LHCN-M2 (cell line): Measurements from ENCODE around the gene CAPZA2. TPM values are rescaled to one million over a fixed set of nuclear protein-coding genes. Genes with fewer than 3 reads are reported as not detected.
"Not testable (repeated sequence)": the region's sequence is repeated elsewhere in the genome, so short reads cannot be mapped to it uniquely, and the experiment has no call there.

ENCODE experiments used
- DNase-seq: peaks from one replicate; pipeline ENCODE4 v3.0.0-alpha.2; 2012; ENCODE audit warnings: low read depth
- total RNA-seq: library from RNA; depleted of rRNA; stranded (reverse); fragments of >200 nt; gene quantifications from 2 replicates; pipeline ENCODE4 v1.2.3, GENCODE V29; 2014; rRNA removed

CAPZA2 gene
- total RNA-seq, 1 experiment from 2014 or later, result 211 TPM

DNA sequence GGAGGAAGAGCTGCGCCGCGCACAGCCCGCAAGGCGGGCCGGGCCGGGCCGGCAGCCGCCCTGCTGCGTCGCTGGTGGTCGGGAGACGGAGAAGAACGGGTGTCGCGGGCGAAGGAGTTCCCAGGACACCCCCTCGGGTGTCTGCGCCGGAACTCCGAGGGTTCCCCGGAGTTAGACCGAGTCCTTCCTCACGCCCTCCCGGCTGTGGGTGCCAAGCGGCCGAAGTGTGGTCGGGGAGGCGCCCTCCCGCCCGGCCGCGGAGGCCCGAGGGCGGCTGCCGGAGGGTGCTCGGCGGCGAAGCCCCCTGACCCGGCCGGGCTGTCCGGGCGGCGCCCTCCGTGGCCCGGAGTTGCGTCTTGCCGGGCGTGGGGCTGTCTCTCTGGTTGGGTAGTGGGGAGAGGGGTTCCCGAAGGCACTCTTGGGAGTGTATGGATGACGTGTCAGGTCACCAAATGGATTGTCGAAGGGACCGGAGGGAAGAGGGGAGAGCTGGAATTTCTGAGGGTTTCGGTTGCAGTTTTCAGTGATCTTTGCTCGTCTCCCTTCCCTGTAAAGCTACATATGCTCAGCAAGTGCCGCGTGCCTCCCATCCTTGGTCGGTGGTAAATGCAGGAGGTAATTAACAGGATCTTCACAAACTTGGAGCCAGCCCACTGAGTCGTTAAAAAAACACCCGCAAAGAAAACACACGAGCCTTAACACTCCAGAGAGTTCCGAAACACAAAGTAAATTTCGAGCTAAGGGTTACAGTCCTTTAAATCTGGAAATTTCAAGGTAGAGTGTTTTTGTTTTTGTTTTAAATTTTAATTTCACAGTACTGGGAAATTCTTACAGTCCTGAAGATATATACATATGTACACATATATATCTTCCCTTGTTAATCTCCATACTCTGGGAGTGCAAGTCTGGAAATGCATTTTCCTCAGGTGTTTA, 91.8 kb downstream of the CAPZA2 start:
- peak; percentile 94 for DNase-seq

DNA sequence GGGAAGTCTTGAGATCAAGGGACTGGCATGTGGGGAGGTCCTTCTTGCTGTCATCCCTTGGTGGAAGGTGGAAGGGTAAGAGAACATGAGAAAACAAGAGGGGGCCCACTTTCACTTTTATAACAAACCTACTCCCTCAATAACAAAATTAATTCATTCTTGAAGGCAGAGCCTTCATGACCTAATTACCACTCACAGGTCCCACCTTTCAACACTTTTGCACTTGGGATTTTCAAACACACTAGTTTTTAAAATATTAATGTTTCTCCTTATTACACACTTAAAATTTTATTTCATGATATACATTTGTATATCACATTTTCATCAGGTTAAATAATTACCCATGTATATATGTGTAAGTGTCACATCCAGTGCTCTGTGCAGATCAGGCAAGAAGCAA, 93.0 kb downstream of the CAPZA2 start:
- DNase-seq, result no peak

DNA sequence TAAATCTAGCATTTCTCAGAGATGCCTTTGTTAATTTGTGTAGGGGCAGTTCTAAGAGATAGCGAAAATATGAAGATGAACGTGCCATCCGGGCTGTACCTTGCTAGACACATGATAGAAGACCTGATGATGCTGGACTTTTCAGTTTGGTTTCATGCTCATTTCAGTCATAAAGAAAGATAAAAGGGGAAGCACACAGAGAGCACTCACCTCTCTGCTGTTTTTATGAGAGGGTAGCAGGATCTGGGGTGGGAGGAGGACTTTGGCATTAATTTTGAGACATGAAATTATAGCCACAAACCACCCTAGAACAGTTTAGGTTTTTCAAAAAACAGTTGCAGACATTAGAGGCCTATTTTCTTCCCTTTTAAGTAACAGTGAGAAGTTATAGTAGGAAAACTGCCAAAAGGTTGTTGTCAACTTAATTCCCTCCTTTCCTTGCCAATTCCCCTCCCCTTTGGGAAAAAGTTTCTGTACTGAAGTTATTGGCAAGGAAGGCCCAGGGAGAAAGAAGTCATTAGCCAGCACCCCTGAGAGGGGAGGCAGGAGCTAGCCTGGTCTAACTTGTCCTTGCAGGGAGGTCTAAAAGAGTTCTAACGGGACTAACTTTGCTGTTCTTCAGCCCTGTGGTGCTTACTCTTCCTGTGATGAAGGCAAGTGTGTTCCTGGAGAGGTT, 93.6 kb downstream of the CAPZA2 start:
- DNase-seq, result no peak

DNA sequence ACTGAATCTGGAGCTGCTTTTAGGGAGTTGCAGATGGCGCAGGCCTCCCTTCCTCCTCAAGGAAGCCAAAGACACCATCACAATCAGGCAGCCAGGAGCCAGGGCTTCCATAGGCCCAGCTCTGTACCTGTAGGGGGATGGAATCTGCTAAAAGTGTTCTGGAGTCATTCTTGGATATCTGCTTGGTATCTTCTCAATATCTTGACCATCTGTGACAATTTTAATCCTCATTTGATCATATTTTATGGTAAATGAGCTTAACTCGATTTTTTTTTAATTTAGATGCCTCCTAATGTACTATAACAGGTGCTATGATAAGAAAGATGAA, 94.1 kb downstream of the CAPZA2 start:
- no peak for DNase-seq

DNA sequence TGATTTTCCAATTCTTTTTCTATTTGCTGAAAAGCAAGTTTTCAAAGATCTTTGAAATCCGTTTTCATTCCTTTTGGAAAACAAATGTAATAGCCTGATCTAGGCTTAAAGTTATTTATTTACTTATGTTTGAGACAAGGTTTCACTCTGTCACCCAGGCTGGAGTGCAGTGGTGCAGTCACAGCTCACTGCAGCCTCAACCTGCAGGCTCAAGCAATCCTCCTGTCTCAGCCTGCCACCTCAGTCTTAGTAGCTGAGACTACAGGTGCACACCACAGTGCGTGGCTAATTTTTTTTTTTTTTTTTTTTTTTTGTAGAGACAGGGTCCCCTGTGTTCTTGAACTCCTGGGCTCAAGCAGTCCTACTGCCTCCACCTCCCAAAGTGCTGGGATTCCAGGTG, 95.5 kb downstream of the CAPZA2 start:
- DNase-seq, result no peak

DNA sequence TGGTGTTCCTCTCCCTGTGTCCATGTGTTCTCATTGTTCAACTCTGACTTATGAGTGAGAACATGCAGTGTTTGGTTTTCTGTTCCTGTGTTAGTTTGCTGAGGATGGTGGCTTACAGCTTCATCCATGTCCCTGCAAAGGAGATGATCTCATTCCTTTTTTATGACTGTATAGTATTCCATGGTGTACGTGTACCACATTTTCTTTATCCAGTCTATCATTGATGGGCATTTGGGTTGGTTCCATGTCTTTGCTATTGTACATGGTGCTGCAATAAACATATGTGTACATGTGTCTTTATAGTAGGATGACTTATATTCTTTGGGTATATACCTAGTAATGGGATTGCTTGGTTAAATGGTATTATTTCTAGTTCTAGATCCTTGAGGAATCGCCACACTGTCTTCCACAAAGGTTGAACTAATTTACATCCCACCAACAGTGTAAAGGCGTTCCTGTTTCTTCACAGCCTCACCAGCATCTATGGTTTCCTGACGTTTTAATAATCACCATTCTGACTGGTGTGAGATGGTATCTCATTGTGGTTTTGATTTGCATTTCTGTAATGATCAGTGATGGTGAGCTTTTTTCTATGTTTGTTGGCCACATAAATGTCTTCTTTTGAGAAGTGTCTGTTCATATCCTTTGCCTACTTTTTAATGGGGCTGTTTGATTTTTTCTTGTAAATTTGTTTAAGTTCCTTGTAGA, 99.7 kb downstream of the CAPZA2 start:
- DNase-seq, result not testable (repeated sequence)

DNA sequence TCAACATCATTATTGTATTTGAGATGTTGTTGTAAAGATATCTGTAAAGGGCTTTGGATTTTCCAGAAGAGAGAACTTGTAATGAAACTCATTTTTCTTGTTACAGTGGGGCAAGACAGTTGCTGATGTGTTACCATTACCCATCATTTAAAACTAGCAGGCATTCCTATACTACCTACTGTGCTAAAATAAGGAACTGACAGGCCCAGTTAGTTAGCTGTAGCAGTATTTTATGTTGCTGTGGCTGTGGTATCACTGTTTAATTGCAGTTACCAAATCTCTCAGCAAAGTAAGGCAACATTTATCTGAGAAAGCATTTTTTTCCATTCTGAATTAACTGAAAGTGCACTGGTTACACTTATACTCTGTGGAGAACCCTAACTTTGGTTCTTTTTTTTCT, 100.8 kb downstream of the CAPZA2 start:
- DNase-seq, result no peak

DNA sequence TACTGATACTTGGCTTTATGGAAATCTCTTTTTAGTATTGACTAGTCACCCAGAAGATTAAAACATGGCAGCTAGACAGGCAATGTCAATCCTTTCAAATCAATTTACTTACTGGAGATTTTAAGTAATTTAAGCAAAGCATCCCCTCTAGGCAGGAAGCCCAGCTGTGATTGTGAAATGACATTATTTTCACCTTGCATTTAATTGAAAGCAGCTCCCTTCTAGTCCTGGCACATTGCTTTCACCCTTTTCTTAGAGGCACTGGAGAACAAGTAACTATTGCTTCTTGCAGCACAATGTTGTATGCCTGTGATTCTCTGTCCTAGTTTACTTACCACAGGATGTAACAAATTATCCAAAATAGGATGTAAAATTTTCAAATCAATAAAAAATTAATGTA, 104.2 kb downstream of the CAPZA2 start:
- DNase-seq, result no peak

DNA sequence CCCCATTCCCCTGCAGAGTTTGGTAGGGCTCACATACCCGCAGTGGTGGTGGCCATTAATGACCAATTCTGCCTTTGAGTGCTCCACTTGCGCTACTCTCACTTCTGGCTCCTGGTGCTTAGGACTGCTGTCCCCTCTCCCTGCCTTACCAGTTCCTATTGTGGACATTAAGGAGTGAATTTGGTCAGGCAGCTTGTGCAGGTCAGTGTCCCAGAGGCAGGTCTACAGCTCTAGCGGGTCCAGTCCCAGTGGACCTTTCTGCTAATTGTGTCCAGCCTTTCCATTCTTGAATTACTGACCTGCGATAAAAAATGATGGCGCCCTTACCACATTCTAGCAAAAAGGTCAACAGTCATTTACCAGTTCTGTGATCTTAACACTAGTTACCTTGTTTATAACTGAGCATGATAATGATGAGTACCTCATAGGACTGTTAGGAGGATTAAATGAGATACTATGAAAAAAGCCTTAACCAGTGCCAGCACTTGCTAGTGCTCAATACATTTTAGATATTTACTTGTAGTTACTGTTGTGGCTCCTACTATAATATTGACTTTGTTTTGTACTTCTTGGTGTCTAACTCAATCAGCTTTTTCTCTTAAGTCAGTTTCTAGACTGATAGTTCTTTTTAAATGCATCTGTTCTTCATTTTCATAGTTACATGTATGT, 105.0 kb downstream of the CAPZA2 start:
- DNase-seq, result no peak

DNA sequence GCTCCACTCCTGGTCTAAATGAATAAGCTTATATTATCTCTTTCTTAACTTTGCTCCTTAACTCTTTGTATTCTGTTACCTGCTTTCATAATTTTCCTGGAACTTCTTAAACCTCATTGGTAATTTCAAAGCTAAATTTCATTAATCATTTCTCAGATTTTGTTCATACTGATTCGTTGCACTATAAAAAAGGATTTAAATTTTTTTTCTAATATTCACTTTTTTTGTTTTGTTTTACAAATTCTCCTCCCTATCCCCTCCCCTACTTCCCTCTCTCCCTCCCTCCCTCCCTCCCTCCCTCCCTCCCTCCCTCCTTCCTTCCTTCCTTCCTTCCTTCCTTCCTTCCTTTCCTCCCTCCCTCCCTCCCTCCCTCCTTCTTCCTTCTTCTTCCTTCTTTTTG, 105.6 kb downstream of the CAPZA2 start:
- DNase-seq, result no peak

DNA sequence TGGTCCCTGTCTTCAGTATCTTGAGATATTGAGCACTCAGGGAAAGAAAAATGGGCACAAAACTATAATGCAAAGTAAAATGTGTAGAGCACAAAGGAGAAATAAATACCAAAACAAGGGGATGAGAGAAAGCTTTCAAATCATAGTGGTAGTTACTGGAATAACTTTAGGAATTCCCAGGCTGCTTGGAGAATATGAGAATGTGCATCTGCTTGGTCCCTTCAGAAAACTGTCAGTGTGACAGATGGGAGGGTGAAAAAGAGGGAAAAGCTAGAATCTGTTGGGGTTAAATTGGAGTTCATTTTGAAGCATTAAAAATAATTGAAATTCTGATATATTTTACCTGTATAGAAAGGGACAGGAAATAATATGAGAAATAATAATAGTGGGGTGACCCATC, 106.2 kb downstream of the CAPZA2 start:
- peak; percentile 62 for DNase-seq

DNA sequence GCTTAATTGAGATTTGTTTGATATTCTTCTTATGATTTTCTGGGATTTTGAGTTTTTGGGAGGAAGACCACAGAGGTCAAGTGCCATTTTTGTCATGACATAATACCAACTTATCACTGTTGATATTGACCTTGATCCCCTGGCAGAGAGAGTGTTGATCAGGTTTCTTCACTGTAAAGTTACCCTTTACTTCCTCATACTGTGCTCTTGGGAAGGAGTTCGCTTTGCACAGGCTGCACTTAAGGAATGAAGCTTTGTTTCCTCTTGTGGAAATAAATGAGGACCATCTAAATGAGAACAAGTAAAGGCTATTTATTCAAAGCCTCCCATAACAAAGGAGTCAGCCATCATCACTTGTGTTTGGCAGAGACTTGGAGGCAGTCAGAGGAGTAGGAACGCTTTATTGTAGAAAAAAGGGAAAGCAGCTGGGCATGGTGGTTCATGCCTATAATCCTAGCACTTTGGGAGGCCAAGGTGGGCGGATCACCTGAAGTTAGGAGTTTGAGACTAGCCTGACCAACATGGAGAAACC, 107.0 kb downstream of the CAPZA2 start:
- DNase-seq, result no peak

DNA sequence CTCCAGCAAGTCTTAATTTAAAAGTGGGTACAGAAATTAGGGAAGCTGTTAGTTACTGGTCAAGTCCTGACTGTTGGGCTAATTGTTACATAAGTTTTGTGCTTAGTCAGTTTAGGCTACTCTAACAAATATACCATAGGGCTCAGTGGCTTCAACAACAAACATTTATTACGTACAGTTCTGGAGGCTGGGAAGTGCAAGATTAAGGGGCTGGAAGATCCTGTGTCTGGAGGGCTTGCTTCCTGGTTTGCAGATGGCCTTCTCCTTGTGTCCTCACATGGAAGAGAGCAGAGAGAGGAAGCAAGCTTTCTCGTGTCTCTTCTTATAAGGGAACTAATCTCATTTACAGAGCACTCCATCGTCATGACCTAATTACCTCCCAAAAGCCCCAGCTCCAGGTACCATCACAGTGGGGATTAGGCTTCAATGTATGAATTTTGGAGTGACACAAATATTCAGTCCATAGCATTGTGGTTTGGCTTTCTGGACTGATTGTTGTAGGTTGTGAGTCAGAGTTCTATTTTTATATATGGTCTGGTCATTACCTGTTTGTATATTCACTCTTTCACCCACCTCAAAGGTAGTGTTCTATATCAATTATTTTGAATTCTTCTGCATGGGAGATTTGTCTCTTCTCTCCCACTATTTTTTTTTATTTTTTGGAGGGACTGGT, 108.0 kb downstream of the CAPZA2 start:
- DNase-seq, result no peak

DNA sequence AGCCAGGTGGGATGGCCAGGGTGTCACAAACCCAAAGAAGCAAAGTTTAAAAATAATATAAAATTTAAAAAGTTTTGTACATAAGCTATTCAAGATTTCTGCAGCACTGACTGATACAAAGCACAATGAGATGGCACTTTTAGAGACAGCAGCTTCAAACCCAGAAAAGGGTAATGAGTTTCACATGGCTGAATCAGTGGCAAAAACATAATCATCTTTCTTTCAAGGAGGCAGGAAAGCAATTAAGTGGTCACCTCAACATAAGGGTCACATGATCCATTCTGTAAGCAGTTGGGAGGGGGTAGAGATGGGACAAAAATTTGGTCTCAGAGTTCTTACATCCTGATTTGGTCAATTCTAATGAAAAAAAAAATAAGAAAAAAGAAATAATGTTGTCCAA, 108.8 kb downstream of the CAPZA2 start:
- DNase-seq, result not testable (repeated sequence)

Other genes with a start within 250 kb of the CAPZA2 start
- gene MET, start 190.4 kb upstream of the CAPZA2 start, total RNA-seq, result 133 and 149 TPM in 2 replicates
- 20.8 and 23.0 TPM in 2 replicates for gene ST7, start 90.9 kb downstream of the CAPZA2 start, total RNA-seq